Smooth muscle cell (in vitro differentiated cells): Measurements from ENCODE around the gene EML4. TPM values are rescaled to one million over a fixed set of nuclear protein-coding genes. Genes with fewer than 3 reads are reported as not detected.

Experiments
- DNase-seq: peaks from one replicate; lab custom pipeline; 2025; ENCODE audit not compliant: unreplicated experiment; lab: John Stamatoyannopoulos, UW
- H2AFZ ChIP-seq: fragments of 200-600 bp; sonication (generic); 2 replicates; pipeline ENCODE4 v1.6.0; 2016; ENCODE audit warnings: antibody characterized with exemption, low read depth, mild to moderate bottlenecking
- H3F3A ChIP-seq: fragments of 200-600 bp; sonication (generic); 2 replicates; pipeline ENCODE4 v1.6.0; 2017; ENCODE audit warnings: antibody characterized with exemption, low read depth
- H3K27ac ChIP-seq: fragments of 200-600 bp; sonication (generic); 2 replicates; pipeline ENCODE4 v1.5.1; 2016; ENCODE audit warnings: low read depth, mild to moderate bottlenecking
- H3K27me3 ChIP-seq: fragments of 200-600 bp; sonication (generic); 2 replicates; pipeline ENCODE4 v1.6.1; 2016; ENCODE audit warnings: low read depth, mild to moderate bottlenecking
- H3K36me3 ChIP-seq: fragments of 200-600 bp; sonication (generic); 2 replicates; pipeline ENCODE4 v1.5.1; 2016; ENCODE audit warnings: low read depth
- H3K4me1 ChIP-seq: fragments of 200-600 bp; sonication (generic); 2 replicates; pipeline ENCODE4 v1.5.1; 2016; ENCODE audit warnings: low read depth
- H3K4me2 ChIP-seq: fragments of 200-600 bp; sonication (generic); 2 replicates; pipeline ENCODE4 v1.6.0; 2016; ENCODE audit warnings: mild to moderate bottlenecking
- H3K4me3 ChIP-seq: fragments of 200-600 bp; sonication (generic); 2 replicates; pipeline ENCODE4 v1.5.1; 2016; ENCODE audit warnings: mild to moderate bottlenecking
- H3K79me2 ChIP-seq: fragments of 200-600 bp; sonication (generic); 2 replicates; pipeline ENCODE4 v1.6.0; 2016; ENCODE audit warnings: low read depth, mild to moderate bottlenecking
- H3K9ac ChIP-seq: fragments of 200-600 bp; sonication (generic); 2 replicates; pipeline ENCODE4 v1.6.0; 2016; ENCODE audit warnings: low read depth
- H3K9me3 ChIP-seq: fragments of 200-600 bp; sonication (generic); replicated peaks from 2 replicates; pipeline ENCODE4 v1.5.1; 2016; ENCODE audit warnings: low read depth
- H4K20me1 ChIP-seq: fragments of 200-600 bp; sonication (generic); 2 replicates; pipeline ENCODE4 v1.6.0; 2016; ENCODE audit warnings: low read depth
- WGBS: methylation state at CpG from one replicate; pipeline ENCODE4 v1.1.7; 2016; ENCODE audit warnings: low lambda C conversion rate; 5-methylcytosine and 5-hydroxymethylcytosine counted together
- polyA plus RNA-seq: library from polyadenylated mRNA; unstranded; fragments of >200 nt; fragmentation: Nextera tagmentation; extraction: Ambion mirVana; gene quantifications from 2 replicates; pipeline ENCODE4 v1.2.1, GENCODE V29; 2016
- total RNA-seq: library from RNA; depleted of rRNA; stranded (reverse); fragments of >200 nt; gene quantifications from 2 replicates; pipeline ENCODE4 v1.2.3, GENCODE V29; 2014
- TF ChIP-seq, protein P1 (sequence below): fragments of 200-600 bp; sonication (generic); IDR thresholded peaks from 2 replicates; pipeline ENCODE4 v1.5.1; 2017; ENCODE audit warnings: borderline replicate concordance, mild to moderate bottlenecking, antibody characterized with exemption; ENCODE audit not compliant: insufficient read depth, poor library complexity, severe bottlenecking

The EML4 gene
- total and polyA plus RNA-seq, 2 experiments from 2014 or later = 33.6 to 46.2 TPM

DNA sequence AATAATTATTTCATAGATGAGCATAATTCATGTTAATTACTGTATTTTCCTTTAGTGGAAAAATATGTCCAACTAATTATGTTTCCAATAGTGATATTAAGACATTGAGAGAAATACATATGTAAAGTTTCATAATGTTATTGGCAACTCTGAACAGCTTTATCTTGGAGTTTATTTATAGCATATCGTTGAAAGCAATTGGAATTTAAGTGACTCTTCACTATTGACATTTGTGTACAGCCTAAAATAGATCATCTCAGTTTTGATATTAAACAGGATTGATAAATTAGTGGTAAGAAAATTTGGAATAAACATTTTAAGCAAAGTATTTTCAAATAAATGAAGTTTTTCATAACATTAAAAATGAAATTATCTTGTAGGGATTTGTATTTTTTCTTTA, 79.7 kb downstream of the EML4 start:
- H3K79me2 ChIP-seq = peaks cover 23% of the 10 kb centered on the region
- H3F3A ChIP-seq = no peaks in the 10 kb centered on the region
- H2AFZ ChIP-seq = no peak overlapping the region
- no peak overlapping the region for H3K9ac ChIP-seq
- H3K27ac ChIP-seq = no peak overlapping the region
- TF ChIP-seq, protein P1, sequence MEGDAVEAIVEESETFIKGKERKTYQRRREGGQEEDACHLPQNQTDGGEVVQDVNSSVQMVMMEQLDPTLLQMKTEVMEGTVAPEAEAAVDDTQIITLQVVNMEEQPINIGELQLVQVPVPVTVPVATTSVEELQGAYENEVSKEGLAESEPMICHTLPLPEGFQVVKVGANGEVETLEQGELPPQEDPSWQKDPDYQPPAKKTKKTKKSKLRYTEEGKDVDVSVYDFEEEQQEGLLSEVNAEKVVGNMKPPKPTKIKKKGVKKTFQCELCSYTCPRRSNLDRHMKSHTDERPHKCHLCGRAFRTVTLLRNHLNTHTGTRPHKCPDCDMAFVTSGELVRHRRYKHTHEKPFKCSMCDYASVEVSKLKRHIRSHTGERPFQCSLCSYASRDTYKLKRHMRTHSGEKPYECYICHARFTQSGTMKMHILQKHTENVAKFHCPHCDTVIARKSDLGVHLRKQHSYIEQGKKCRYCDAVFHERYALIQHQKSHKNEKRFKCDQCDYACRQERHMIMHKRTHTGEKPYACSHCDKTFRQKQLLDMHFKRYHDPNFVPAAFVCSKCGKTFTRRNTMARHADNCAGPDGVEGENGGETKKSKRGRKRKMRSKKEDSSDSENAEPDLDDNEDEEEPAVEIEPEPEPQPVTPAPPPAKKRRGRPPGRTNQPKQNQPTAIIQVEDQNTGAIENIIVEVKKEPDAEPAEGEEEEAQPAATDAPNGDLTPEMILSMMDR = no peak
- DNase-seq = no peak
- no peak overlapping the region for H3K4me2 ChIP-seq
- H3K27me3 ChIP-seq = no peaks in the 10 kb centered on the region
- no peaks in the 10 kb centered on the region for H3K36me3 ChIP-seq
- peaks cover 23% of the 10 kb centered on the region for H3K4me1 ChIP-seq
- 98% methylated on average over 1 of the region's 1 CpG for WGBS
- H3K9me3 ChIP-seq = no peaks in the 10 kb centered on the region
- H4K20me1 ChIP-seq = peaks cover 3% of the 10 kb centered on the region
- H3K4me3 ChIP-seq = no peak overlapping the region

DNA sequence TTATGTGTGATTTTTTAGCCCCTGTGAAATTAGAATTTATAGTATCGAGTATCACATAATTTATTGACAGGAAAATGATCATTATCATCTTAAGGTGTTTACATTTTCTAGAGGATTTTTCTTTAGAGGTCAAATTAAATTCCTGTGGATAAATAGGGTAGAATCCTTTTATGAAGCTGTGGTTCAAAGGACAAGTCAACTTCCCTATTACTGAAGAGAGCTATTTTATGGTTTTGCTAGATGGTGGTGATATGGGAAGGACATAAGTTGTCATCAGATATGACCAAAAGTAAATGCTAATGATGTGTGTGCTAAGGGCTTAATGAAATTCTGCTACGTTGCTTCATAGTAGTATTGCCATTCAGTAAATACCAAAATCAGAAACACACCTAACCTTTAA, 80.1 kb downstream of the EML4 start:
- H3K9ac ChIP-seq = no peak overlapping the region
- H3K4me3 ChIP-seq = no peak overlapping the region
- H3K79me2 ChIP-seq = peaks cover 20% of the 10 kb centered on the region
- peaks cover under 1% of the 10 kb centered on the region for H4K20me1 ChIP-seq
- H3K36me3 ChIP-seq = no peaks in the 10 kb centered on the region
- no peak for DNase-seq
- TF ChIP-seq, protein P1 = no peak
- no peak overlapping the region for H2AFZ ChIP-seq
- H3K4me1 ChIP-seq = peaks cover 23% of the 10 kb centered on the region
- H3F3A ChIP-seq = no peaks in the 10 kb centered on the region
- 97% methylated on average over 2 of the region's 2 CpGs for WGBS
- H3K27me3 ChIP-seq = no peaks in the 10 kb centered on the region
- H3K9me3 ChIP-seq = no peaks in the 10 kb centered on the region
- H3K4me2 ChIP-seq = no peak overlapping the region
- H3K27ac ChIP-seq = no peak overlapping the region

DNA sequence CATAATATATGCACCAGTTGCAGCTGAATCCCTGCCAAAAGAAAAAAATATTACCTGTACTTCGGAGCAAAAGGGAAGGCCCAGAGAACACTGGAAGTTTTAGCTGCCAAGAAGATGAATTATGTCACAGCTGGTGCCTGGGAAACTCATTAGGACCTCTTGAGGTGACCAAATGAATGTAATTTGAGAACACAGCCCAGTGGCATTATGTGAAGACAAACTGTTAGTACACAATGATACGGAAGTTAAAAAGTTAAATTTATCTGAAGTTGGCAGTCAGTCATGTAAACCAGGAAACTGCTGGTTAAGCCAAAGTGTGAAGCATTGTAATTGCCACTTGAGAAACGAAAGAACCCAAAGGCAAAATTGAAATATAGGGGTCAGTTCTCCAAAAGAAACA, 80.7 kb downstream of the EML4 start:
- H3K36me3 ChIP-seq = no peaks in the 10 kb centered on the region
- 93% methylated on average over 3 of the region's 3 CpGs for WGBS
- H3K79me2 ChIP-seq = peaks cover 15% of the 10 kb centered on the region
- no peak overlapping the region for H3K9ac ChIP-seq
- peaks cover 23% of the 10 kb centered on the region for H3K4me1 ChIP-seq
- H3F3A ChIP-seq = no peaks in the 10 kb centered on the region
- no peak for DNase-seq
- H3K4me2 ChIP-seq = no peak overlapping the region
- no peak overlapping the region for H2AFZ ChIP-seq
- H3K27ac ChIP-seq = no peak overlapping the region
- no peaks in the 10 kb centered on the region for H3K9me3 ChIP-seq
- H3K4me3 ChIP-seq = no peak overlapping the region
- no peaks in the 10 kb centered on the region for H3K27me3 ChIP-seq
- TF ChIP-seq, protein P1 = no peak
- no peaks in the 10 kb centered on the region for H4K20me1 ChIP-seq

GRCh38 chr2:42250925-42251324, 81.8 kb downstream of the EML4 start:
- Histone ChIP-seq H3K4me1 (peaks cover 23% of the 10 kb centered on the region), H3K36me3 (no peaks in the 10 kb centered on the region), H4K20me1 (peaks cover 6% of the 10 kb centered on the region), H2AFZ (no peak overlapping the region), H3K79me2 (peaks cover 15% of the 10 kb centered on the region), H3K9me3 (no peaks in the 10 kb centered on the region), H3K4me3 (no peak overlapping the region), H3F3A (no peaks in the 10 kb centered on the region), H3K4me2 (no peak overlapping the region), H3K27ac (no peak overlapping the region), H3K9ac (no peak overlapping the region), H3K27me3 (no peaks in the 10 kb centered on the region)
- no peak for DNase-seq
- WGBS = 97% methylated on average over 2 of the region's 2 CpGs
- TF ChIP-seq, protein P1 = no peak
